Ishikawa (cell line): ENCODE measurements around the gene MTRR.

Source experiments
- CEBPB ChIP-seq: IDR thresholded peaks from 2 replicates; pipeline ENCODE4 v1.6.1; 2012
- CREB1 ChIP-seq: IDR thresholded peaks from 2 replicates; pipeline ENCODE4 v1.6.1; 2012; ENCODE audit warnings: low read depth
- EGR1 ChIP-seq: IDR thresholded peaks from 2 replicates; pipeline ENCODE4 v1.6.1; 2012
- RAD21 ChIP-seq: IDR thresholded peaks from 2 replicates; pipeline ENCODE4 v1.6.1; 2012; ENCODE audit warnings: low read depth
- TAF1 ChIP-seq: IDR thresholded peaks from 2 replicates; pipeline ENCODE4 v1.6.1; 2012; ENCODE audit warnings: low read depth, mild to moderate bottlenecking
- TCF12 ChIP-seq: IDR thresholded peaks from 2 replicates; pipeline ENCODE4 v1.6.1; 2012; ENCODE audit warnings: low read depth
- TEAD4 ChIP-seq: IDR thresholded peaks from 2 replicates; pipeline ENCODE4 v1.6.1; 2012
- TF ChIP-seq, protein P1 (sequence below): IDR thresholded peaks from 2 replicates; pipeline ENCODE4 v1.6.1; 2012; ENCODE audit warnings: low read depth, mild to moderate bottlenecking

DNA sequence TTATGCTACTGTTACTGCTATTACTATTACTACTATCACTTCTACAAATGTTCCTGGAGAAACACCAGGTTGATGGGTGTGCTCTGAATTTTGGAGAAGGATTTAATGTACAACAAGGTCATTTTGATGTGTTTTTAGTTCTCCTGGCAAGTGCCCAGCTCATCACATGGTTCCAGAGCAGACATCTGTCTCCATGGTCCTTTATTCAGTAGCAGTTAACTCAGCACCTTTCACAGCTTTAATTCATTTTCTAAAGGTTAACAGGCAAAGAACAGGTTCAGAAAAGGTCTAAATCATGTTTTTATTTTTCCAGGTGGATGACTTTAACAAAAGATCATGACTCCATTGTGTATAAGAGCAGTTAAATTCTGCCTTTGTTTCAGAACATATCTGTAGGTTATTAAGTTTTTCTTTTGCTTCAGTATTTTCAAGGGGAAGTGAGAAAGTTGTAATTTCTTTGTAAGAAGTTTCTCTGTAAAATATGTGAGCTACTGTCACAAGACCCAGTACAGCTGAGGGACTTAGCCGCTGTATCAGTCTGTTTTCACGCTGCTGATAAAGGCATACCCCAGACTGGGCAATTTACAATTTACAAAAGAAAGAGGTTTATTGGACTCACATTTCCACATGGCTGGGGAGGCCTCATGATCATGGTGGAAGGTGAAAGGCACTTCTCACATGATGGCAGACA lies 41.9 kb downstream of the MTRR start:
- TF ChIP-seq, protein P1, sequence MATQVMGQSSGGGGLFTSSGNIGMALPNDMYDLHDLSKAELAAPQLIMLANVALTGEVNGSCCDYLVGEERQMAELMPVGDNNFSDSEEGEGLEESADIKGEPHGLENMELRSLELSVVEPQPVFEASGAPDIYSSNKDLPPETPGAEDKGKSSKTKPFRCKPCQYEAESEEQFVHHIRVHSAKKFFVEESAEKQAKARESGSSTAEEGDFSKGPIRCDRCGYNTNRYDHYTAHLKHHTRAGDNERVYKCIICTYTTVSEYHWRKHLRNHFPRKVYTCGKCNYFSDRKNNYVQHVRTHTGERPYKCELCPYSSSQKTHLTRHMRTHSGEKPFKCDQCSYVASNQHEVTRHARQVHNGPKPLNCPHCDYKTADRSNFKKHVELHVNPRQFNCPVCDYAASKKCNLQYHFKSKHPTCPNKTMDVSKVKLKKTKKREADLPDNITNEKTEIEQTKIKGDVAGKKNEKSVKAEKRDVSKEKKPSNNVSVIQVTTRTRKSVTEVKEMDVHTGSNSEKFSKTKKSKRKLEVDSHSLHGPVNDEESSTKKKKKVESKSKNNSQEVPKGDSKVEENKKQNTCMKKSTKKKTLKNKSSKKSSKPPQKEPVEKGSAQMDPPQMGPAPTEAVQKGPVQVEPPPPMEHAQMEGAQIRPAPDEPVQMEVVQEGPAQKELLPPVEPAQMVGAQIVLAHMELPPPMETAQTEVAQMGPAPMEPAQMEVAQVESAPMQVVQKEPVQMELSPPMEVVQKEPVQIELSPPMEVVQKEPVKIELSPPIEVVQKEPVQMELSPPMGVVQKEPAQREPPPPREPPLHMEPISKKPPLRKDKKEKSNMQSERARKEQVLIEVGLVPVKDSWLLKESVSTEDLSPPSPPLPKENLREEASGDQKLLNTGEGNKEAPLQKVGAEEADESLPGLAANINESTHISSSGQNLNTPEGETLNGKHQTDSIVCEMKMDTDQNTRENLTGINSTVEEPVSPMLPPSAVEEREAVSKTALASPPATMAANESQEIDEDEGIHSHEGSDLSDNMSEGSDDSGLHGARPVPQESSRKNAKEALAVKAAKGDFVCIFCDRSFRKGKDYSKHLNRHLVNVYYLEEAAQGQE, result no peak
- TF ChIP-seq TCF12 (no peak), TEAD4 (no peak), CREB1 (no peak), TAF1 (no peak), RAD21 (no peak), CEBPB (no peak), EGR1 (no peak)
